HG03060 (cell line): ENCODE data around the gene ZNF79.
"Not testable (repeated sequence)": the region's sequence is repeated elsewhere in the genome, so short reads cannot be mapped to it uniquely, and the experiment has no call there.

ENCODE experiments used
- ATAC-seq: cut with Tn5 transposase; IDR thresholded peaks from one replicate; pipeline ENCODE4 v1.9.1; 2021; ENCODE audit warnings: low read depth, moderate number of reproducible peaks; ENCODE audit not compliant: unreplicated experiment

ZNF79 gene

GRCh38 chr9:127451858-127452656, 27.9 kb downstream of the ZNF79 start:
- no peak for ATAC-seq

GRCh38 chr9:127452691-127453090, 28.5 kb downstream of the ZNF79 start:
- ATAC-seq = no peak

GRCh38 chr9:127455324-127455992, 31.3 kb downstream of the ZNF79 start:
- no peak for ATAC-seq

GRCh38 chr9:127457191-127457878, 33.2 kb downstream of the ZNF79 start:
- ATAC-seq = no peak

- no peak for ATAC-seq
Measured at GRCh38 chr9:127458921-127459320, 34.7 kb downstream of the ZNF79 start.

- ATAC-seq = no peak
Measured at GRCh38 chr9:127463382-127463781, 39.2 kb downstream of the ZNF79 start.

- ATAC-seq = no peak
Measured at GRCh38 chr9:127463911-127464310, 39.7 kb downstream of the ZNF79 start.

- not testable (repeated sequence) for ATAC-seq
Measured at GRCh38 chr9:127466407-127466917, 42.3 kb downstream of the ZNF79 start.

- ATAC-seq = no peak
Measured at GRCh38 chr9:127467621-127468020, 43.4 kb downstream of the ZNF79 start.

- ATAC-seq = no peak
Measured at GRCh38 chr9:127470662-127471061, 46.5 kb downstream of the ZNF79 start.

- ATAC-seq = no peak
Measured at GRCh38 chr9:127473501-127473900, 49.3 kb downstream of the ZNF79 start.

GRCh38 chr9:127473932-127474331, 49.8 kb downstream of the ZNF79 start:
- ATAC-seq = no peak

GRCh38 chr9:127474592-127474991, 50.4 kb downstream of the ZNF79 start:
- ATAC-seq = no peak

- no peak for ATAC-seq
Measured at GRCh38 chr9:127479507-127480081, 55.4 kb downstream of the ZNF79 start.

- no peak for ATAC-seq
Measured at GRCh38 chr9:127482662-127483061, 58.5 kb downstream of the ZNF79 start.

- no peak for ATAC-seq
Measured at GRCh38 chr9:127485995-127486394, 61.8 kb downstream of the ZNF79 start.

- no peak for ATAC-seq
Measured at GRCh38 chr9:127488946-127489345, 64.8 kb downstream of the ZNF79 start.

- ATAC-seq = no peak
Measured at GRCh38 chr9:127489471-127490115, 65.4 kb downstream of the ZNF79 start.

GRCh38 chr9:127490535-127491230, 66.5 kb downstream of the ZNF79 start:
- ATAC-seq = no peak

- ATAC-seq = no peak
Measured at GRCh38 chr9:127491516-127491915, 67.3 kb downstream of the ZNF79 start.
